HG03469 (cell line): ENCODE measurements around the gene PTGIR.

Experiments used
- ATAC-seq: cut with Tn5 transposase; IDR thresholded peaks from one replicate; pipeline ENCODE4 v1.9.1; 2021; ENCODE audit warnings: mild to moderate bottlenecking, moderate library complexity, moderate number of reproducible peaks; ENCODE audit not compliant: unreplicated experiment

The PTGIR gene

GRCh38 chr19:46624958-46625661 is at the start of gene PTGIR:
TSS of gene PTGIR (minus strand) at chr19:46625089. CDS start at chr19:46624225, 864 bp downstream.
- no peak for ATAC-seq

GRCh38 chr19:46670813-46671212 is 45.9 kb upstream of the PTGIR start:
- ATAC-seq, result no peak

- no peak for ATAC-seq
Measured at GRCh38 chr19:46668662-46669061, 43.8 kb upstream of the PTGIR start.

GRCh38 chr19:46665072-46665471 is 40.2 kb upstream of the PTGIR start:
- no peak for ATAC-seq

GRCh38 chr19:46661735-46662592 is 37.1 kb upstream of the PTGIR start:
- ATAC-seq, result no peak

- peak; percentile 78 for ATAC-seq
Measured at GRCh38 chr19:46661020-46661731, 36.3 kb upstream of the PTGIR start, which contains the start of gene DACT3. TSS of gene DACT3 (minus strand) at chr19:46661182. CDS start at chr19:46661064, 118 bp downstream.

GRCh38 chr19:46660551-46661019 is 35.7 kb upstream of the PTGIR start:
- no peak for ATAC-seq

- ATAC-seq, result no peak
Measured at GRCh38 chr19:46660008-46660517, 35.2 kb upstream of the PTGIR start.

- ATAC-seq, result no peak
Measured at GRCh38 chr19:46659151-46660007, 34.5 kb upstream of the PTGIR start.

GRCh38 chr19:46656541-46656940 is 31.7 kb upstream of the PTGIR start:
- ATAC-seq, result no peak

- no peak for ATAC-seq
Measured at GRCh38 chr19:46654621-46655152, 29.8 kb upstream of the PTGIR start.

- ATAC-seq, result no peak
Measured at GRCh38 chr19:46650445-46650844, 25.6 kb upstream of the PTGIR start.

GRCh38 chr19:46648961-46649960 is 24.4 kb upstream of the PTGIR start:
- no peak for ATAC-seq

- ATAC-seq, result no peak
Measured at GRCh38 chr19:46648060-46648960, 23.4 kb upstream of the PTGIR start.

GRCh38 chr19:46646402-46646801 is 21.5 kb upstream of the PTGIR start:
- no peak for ATAC-seq

GRCh38 chr19:46644720-46645119 is 19.8 kb upstream of the PTGIR start:
- ATAC-seq, result no peak

GRCh38 chr19:46640656-46641055 is 15.8 kb upstream of the PTGIR start:
- ATAC-seq, result no peak
